ENCODE measurements around the gene PIP4K2A.

GRCh38 chr10:22658745-22659410, 55.5 kb downstream of the PIP4K2A start:
- no peak for TF ChIP-seq CTCF (IDR thresholded peaks at IDR 0.05)
- TF ChIP-seq EP300 (IDR thresholded peaks at IDR 0.05), result no peak
